ENCODE data around the gene NPHP4. TPM values are rescaled to one million over a fixed set of nuclear protein-coding genes. Genes with fewer than 3 reads are reported as not detected.

The NPHP4 gene
- total and polyA plus RNA-seq, 2 donors, result 2.5 to 4.2 TPM

GRCh38 chr1:6008696-6009095 is 16.5 kb upstream of the NPHP4 start:
- no peak for DNase-seq (ENCODE audit: low read depth in 6 of 9, low spot score in 9 of 9)

GRCh38 chr1:6008084-6008415 is 15.8 kb upstream of the NPHP4 start:
- no peak overlapping the region for H3K4me3 ChIP-seq (ENCODE audit: low read length in 2 of 2)
- peaks cover 5 to 16% of the 10 kb centered on the region in 2 donors for H3K4me1 ChIP-seq (ENCODE audit: control insufficient read depth in 2 of 2, insufficient read depth in 2 of 2, low read length in 2 of 2)
- 95% methylated on average over 11 of the region's 11 CpGs for WGBS
- H3K36me3 ChIP-seq (ENCODE audit: control insufficient read depth in 2 of 2, insufficient read depth in 2 of 2, low read length in 1 of 2), result no peaks in the 10 kb centered on the region
- no peak for DNase-seq (ENCODE audit: low read depth in 6 of 9, low spot score in 9 of 9)
- no peak overlapping the region for H3K27ac ChIP-seq (ENCODE audit: low read depth in 1 of 2, low read length in 1 of 2)
- peaks cover 0 to 14% of the 10 kb centered on the region in 2 donors for H3K9me3 ChIP-seq (ENCODE audit: control insufficient read depth in 2 of 2, insufficient read depth in 1 of 2, low read length in 1 of 2)
- H3K27me3 ChIP-seq (ENCODE audit: control insufficient read depth in 2 of 2, insufficient read depth in 1 of 2, low read length in 1 of 2), result peaks cover 0 to 2% of the 10 kb centered on the region in 2 donors

More at GRCh38 chr1:6008696-6009095, 16.5 kb upstream of the NPHP4 start:
- Histone ChIP-seq H3K4me1 (ENCODE audit: control insufficient read depth in 2 of 2, insufficient read depth in 2 of 2, low read length in 2 of 2) (peaks cover 5 to 16% of the 10 kb centered on the region in 2 donors), H3K9me3 (ENCODE audit: control insufficient read depth in 2 of 2, insufficient read depth in 1 of 2, low read length in 1 of 2) (peaks cover 0 to 14% of the 10 kb centered on the region in 2 donors), H3K27ac (ENCODE audit: low read depth in 1 of 2, low read length in 1 of 2) (no peak overlapping the region), H3K4me3 (ENCODE audit: low read length in 2 of 2) (no peak overlapping the region), H3K36me3 (ENCODE audit: control insufficient read depth in 2 of 2, insufficient read depth in 2 of 2, low read length in 1 of 2) (no peaks in the 10 kb centered on the region), H3K27me3 (ENCODE audit: control insufficient read depth in 2 of 2, insufficient read depth in 1 of 2, low read length in 1 of 2) (peaks cover 0 to 2% of the 10 kb centered on the region in 2 donors)
- WGBS, result 80% methylated on average over 6 of the region's 6 CpGs

GRCh38 chr1:6007318-6008083 is 15.3 kb upstream of the NPHP4 start:
- H3K27ac ChIP-seq (ENCODE audit: low read depth in 1 of 2, low read length in 1 of 2), result no peak overlapping the region
- no peak for DNase-seq (ENCODE audit: low read depth in 6 of 9, low spot score in 9 of 9)
- peaks cover 5 to 19% of the 10 kb centered on the region in 2 donors for H3K4me1 ChIP-seq (ENCODE audit: control insufficient read depth in 2 of 2, insufficient read depth in 2 of 2, low read length in 2 of 2)
- WGBS, result 61% methylated on average over 25 of the region's 25 CpGs
- H3K4me3 ChIP-seq (ENCODE audit: low read length in 2 of 2), result no peak overlapping the region
- no peaks in the 10 kb centered on the region for H3K36me3 ChIP-seq (ENCODE audit: control insufficient read depth in 2 of 2, insufficient read depth in 2 of 2, low read length in 1 of 2)
- peaks cover 0 to 2% of the 10 kb centered on the region in 2 donors for H3K27me3 ChIP-seq (ENCODE audit: control insufficient read depth in 2 of 2, insufficient read depth in 1 of 2, low read length in 1 of 2)
- H3K9me3 ChIP-seq (ENCODE audit: control insufficient read depth in 2 of 2, insufficient read depth in 1 of 2, low read length in 1 of 2), result peaks cover 0 to 14% of the 10 kb centered on the region in 2 donors

GRCh38 chr1:6006882-6007281 is 14.7 kb upstream of the NPHP4 start:
- Histone ChIP-seq H3K27me3 (ENCODE audit: control insufficient read depth in 2 of 2, insufficient read depth in 1 of 2, low read length in 1 of 2) (peaks cover 0 to 2% of the 10 kb centered on the region in 2 donors), H3K4me1 (ENCODE audit: control insufficient read depth in 2 of 2, insufficient read depth in 2 of 2, low read length in 2 of 2) (peaks cover 5 to 19% of the 10 kb centered on the region in 2 donors), H3K27ac (ENCODE audit: low read depth in 1 of 2, low read length in 1 of 2) (no peak overlapping the region), H3K9me3 (ENCODE audit: control insufficient read depth in 2 of 2, insufficient read depth in 1 of 2, low read length in 1 of 2) (peaks cover 0 to 16% of the 10 kb centered on the region in 2 donors), H3K36me3 (ENCODE audit: control insufficient read depth in 2 of 2, insufficient read depth in 2 of 2, low read length in 1 of 2) (no peaks in the 10 kb centered on the region), H3K4me3 (ENCODE audit: low read length in 2 of 2) (no peak overlapping the region)
- WGBS, result 91% methylated on average over 12 of the region's 12 CpGs
- DNase-seq (ENCODE audit: low read depth in 6 of 9, low spot score in 9 of 9), result no peak

- 75% methylated on average over 10 of the region's 10 CpGs for WGBS
- H3K27ac ChIP-seq (ENCODE audit: low read depth in 1 of 2, low read length in 1 of 2), result no peak overlapping the region
- no peaks in the 10 kb centered on the region for H3K36me3 ChIP-seq (ENCODE audit: control insufficient read depth in 2 of 2, insufficient read depth in 2 of 2, low read length in 1 of 2)
- H3K9me3 ChIP-seq (ENCODE audit: control insufficient read depth in 2 of 2, insufficient read depth in 1 of 2, low read length in 1 of 2), result peaks cover 0 to 4% of the 10 kb centered on the region in 2 donors
- peaks cover 0 to 2% of the 10 kb centered on the region in 2 donors for H3K27me3 ChIP-seq (ENCODE audit: control insufficient read depth in 2 of 2, insufficient read depth in 1 of 2, low read length in 1 of 2)
- no peak overlapping the region for H3K4me3 ChIP-seq (ENCODE audit: low read length in 2 of 2)
- DNase-seq (ENCODE audit: low read depth in 6 of 9, low spot score in 9 of 9), result peak in 1 of 9 donors; percentile 70
- H3K4me1 ChIP-seq (ENCODE audit: control insufficient read depth in 2 of 2, insufficient read depth in 2 of 2, low read length in 2 of 2), result peaks cover 5 to 19% of the 10 kb centered on the region in 2 donors
Measured at GRCh38 chr1:6005276-6005917, 13.2 kb upstream of the NPHP4 start.

GRCh38 chr1:6004412-6005123 is 12.3 kb upstream of the NPHP4 start:
- H3K9me3 ChIP-seq (ENCODE audit: control insufficient read depth in 2 of 2, insufficient read depth in 1 of 2, low read length in 1 of 2), result peaks cover 0 to 3% of the 10 kb centered on the region in 2 donors
- no peak overlapping the region for H3K4me3 ChIP-seq (ENCODE audit: low read length in 2 of 2)
- no peaks in the 10 kb centered on the region for H3K36me3 ChIP-seq (ENCODE audit: control insufficient read depth in 2 of 2, insufficient read depth in 2 of 2, low read length in 1 of 2)
- peaks cover 5 to 19% of the 10 kb centered on the region in 2 donors for H3K4me1 ChIP-seq (ENCODE audit: control insufficient read depth in 2 of 2, insufficient read depth in 2 of 2, low read length in 2 of 2)
- H3K27ac ChIP-seq (ENCODE audit: low read depth in 1 of 2, low read length in 1 of 2), result no peak overlapping the region
- 94% methylated on average over 11 of the region's 11 CpGs for WGBS
- no peak for DNase-seq (ENCODE audit: low read depth in 6 of 9, low spot score in 9 of 9)
- peaks cover 0 to 2% of the 10 kb centered on the region in 2 donors for H3K27me3 ChIP-seq (ENCODE audit: control insufficient read depth in 2 of 2, insufficient read depth in 1 of 2, low read length in 1 of 2)

GRCh38 chr1:6003568-6004411 is 11.6 kb upstream of the NPHP4 start:
- no peak overlapping the region for H3K4me3 ChIP-seq (ENCODE audit: low read length in 2 of 2)
- no peak for DNase-seq (ENCODE audit: low read depth in 6 of 9, low spot score in 9 of 9)
- peaks cover 5 to 19% of the 10 kb centered on the region in 2 donors for H3K4me1 ChIP-seq (ENCODE audit: control insufficient read depth in 2 of 2, insufficient read depth in 2 of 2, low read length in 2 of 2)
- H3K27ac ChIP-seq (ENCODE audit: low read depth in 1 of 2, low read length in 1 of 2), result no peak overlapping the region
- peaks cover 0 to 3% of the 10 kb centered on the region in 2 donors for H3K9me3 ChIP-seq (ENCODE audit: control insufficient read depth in 2 of 2, insufficient read depth in 1 of 2, low read length in 1 of 2)
- 92% methylated on average over 24 of the region's 24 CpGs for WGBS
- no peaks in the 10 kb centered on the region for H3K36me3 ChIP-seq (ENCODE audit: control insufficient read depth in 2 of 2, insufficient read depth in 2 of 2, low read length in 1 of 2)
- H3K27me3 ChIP-seq (ENCODE audit: control insufficient read depth in 2 of 2, insufficient read depth in 1 of 2, low read length in 1 of 2), result peaks cover 0 to 2% of the 10 kb centered on the region in 2 donors

- Histone ChIP-seq H3K27me3 (ENCODE audit: control insufficient read depth in 2 of 2, insufficient read depth in 1 of 2, low read length in 1 of 2) (peaks cover 0 to 2% of the 10 kb centered on the region in 2 donors), H3K9me3 (ENCODE audit: control insufficient read depth in 2 of 2, insufficient read depth in 1 of 2, low read length in 1 of 2) (peaks cover 0 to 3% of the 10 kb centered on the region in 2 donors), H3K4me1 (ENCODE audit: control insufficient read depth in 2 of 2, insufficient read depth in 2 of 2, low read length in 2 of 2) (peaks cover 5 to 19% of the 10 kb centered on the region in 2 donors), H3K27ac (ENCODE audit: low read depth in 1 of 2, low read length in 1 of 2) (no peak overlapping the region), H3K4me3 (ENCODE audit: low read length in 2 of 2) (no peak overlapping the region), H3K36me3 (ENCODE audit: control insufficient read depth in 2 of 2, insufficient read depth in 2 of 2, low read length in 1 of 2) (no peaks in the 10 kb centered on the region)
- 92% methylated on average over 33 of the region's 33 CpGs for WGBS
- DNase-seq (ENCODE audit: low read depth in 6 of 9, low spot score in 9 of 9), result no peak
Measured at GRCh38 chr1:6002714-6003501, 10.7 kb upstream of the NPHP4 start.

Data from thymus (tissue), 11 donors.